Left forelimb (tissue), 1 donor: ENCODE data around the gene CEP112.
"Not testable (repeated sequence)": the region's sequence is repeated elsewhere in the genome, so short reads cannot be mapped to it uniquely, and the experiment has no call there.

Source experiments
- DNase-seq: peaks from one replicate; pipeline ENCODE4 v3.0.0-alpha.2; 2018; ENCODE audit warnings: low spot score

Gene CEP112

GRCh38 chr17:66152756-66153155, 39.2 kb downstream of the CEP112 start:
- no peak for DNase-seq

GRCh38 chr17:66150708-66151107, 41.2 kb downstream of the CEP112 start:
- no peak for DNase-seq

- DNase-seq: no peak
Observed at GRCh38 chr17:66149562-66149961, 42.4 kb downstream of the CEP112 start.

GRCh38 chr17:66146394-66146793, 45.5 kb downstream of the CEP112 start:
- no peak for DNase-seq

- DNase-seq: no peak
Observed at GRCh38 chr17:66143657-66144282, 48.2 kb downstream of the CEP112 start.

- no peak for DNase-seq
Observed at GRCh38 chr17:66142428-66142827, 49.5 kb downstream of the CEP112 start.

- no peak for DNase-seq
Observed at GRCh38 chr17:66138120-66138519, 53.8 kb downstream of the CEP112 start.

- DNase-seq: no peak
Observed at GRCh38 chr17:66135896-66136295, 56.0 kb downstream of the CEP112 start.

GRCh38 chr17:66135219-66135618, 56.7 kb downstream of the CEP112 start:
- no peak for DNase-seq

- DNase-seq: no peak
Observed at GRCh38 chr17:66129759-66130158, 62.2 kb downstream of the CEP112 start.

GRCh38 chr17:66126231-66126630, 65.7 kb downstream of the CEP112 start:
- DNase-seq: no peak

GRCh38 chr17:66123163-66123562, 68.8 kb downstream of the CEP112 start:
- no peak for DNase-seq

- DNase-seq: no peak
Observed at GRCh38 chr17:66115246-66115645, 76.7 kb downstream of the CEP112 start.

GRCh38 chr17:66114609-66115008, 77.3 kb downstream of the CEP112 start:
- no peak for DNase-seq

GRCh38 chr17:66107731-66108130, 84.2 kb downstream of the CEP112 start:
- no peak for DNase-seq

- no peak for DNase-seq
Observed at GRCh38 chr17:66098040-66098439, 93.9 kb downstream of the CEP112 start.

GRCh38 chr17:66094727-66095126, 97.2 kb downstream of the CEP112 start:
- DNase-seq: no peak

GRCh38 chr17:66091445-66092080, 100.4 kb downstream of the CEP112 start:
- DNase-seq: no peak

GRCh38 chr17:66089764-66090163, 102.2 kb downstream of the CEP112 start:
- DNase-seq: no peak

GRCh38 chr17:66088173-66088572, 103.8 kb downstream of the CEP112 start:
- no peak for DNase-seq

GRCh38 chr17:66087073-66087472, 104.9 kb downstream of the CEP112 start:
- no peak for DNase-seq

- no peak for DNase-seq
Observed at GRCh38 chr17:66085221-66085620, 106.7 kb downstream of the CEP112 start.

- DNase-seq: not testable (repeated sequence)
Observed at GRCh38 chr17:66080670-66081069, 111.3 kb downstream of the CEP112 start.
